Measurements from ENCODE around the gene PCNP.

DNA sequence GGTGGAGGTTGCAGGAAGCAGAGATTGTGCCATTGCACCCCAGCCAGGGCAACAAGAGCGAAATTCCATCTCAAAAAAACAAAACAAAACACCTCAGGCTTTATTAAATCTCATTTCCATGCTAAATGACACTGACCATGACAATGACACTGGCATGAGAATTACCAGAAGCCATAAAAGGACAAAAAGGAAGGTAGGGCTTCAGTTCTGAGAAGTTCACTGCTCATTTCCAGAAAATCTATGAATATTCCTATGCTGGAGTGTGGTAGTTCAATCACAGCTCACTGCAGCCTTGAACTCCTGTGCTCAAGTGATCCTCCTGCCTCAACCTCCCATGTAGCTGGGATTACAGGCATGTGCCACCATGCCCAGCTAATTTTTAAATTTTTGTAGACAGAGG, 44.7 kb downstream of the PCNP start:
- TF ChIP-seq SUZ12 (IDR thresholded peaks at IDR 0.05; ENCODE audit: extremely low read depth, insufficient read depth, insufficient read length) (no peak), YY1 (IDR thresholded peaks at IDR 0.05; ENCODE audit: insufficient read depth, insufficient read length) (no peak)
